HepG2 (cell line): ENCODE measurements around the gene CTNND2. TPM values are rescaled to one million over a fixed set of nuclear protein-coding genes. Genes with fewer than 3 reads are reported as not detected.

ENCODE experiments used
- ATAC-seq: fragments of 200-7000 bp; cut with Tn5 transposase; 3 replicates; pipeline ENCODE4 v1.9.1; 2020; ENCODE audit warnings: mild to moderate bottlenecking, moderate library complexity
- BruUV-seq: library from RNA; stranded (reverse); fragments of 400-500 nt; replicated peaks from 2 replicates; lab custom pipeline; 2021; lab: Mats Ljungman, UMichigan
- CTCF ChIA-PET: fragments of 300-600 bp; formaldehyde crosslinking; extraction: SDS; loops from one replicate; lab custom pipeline; 2021; ENCODE audit warnings: low total read pairs, inconsistent platforms, low intra/inter-chr PET ratio; lab: Yijun Ruan, JAX
- POLR2A ChIA-PET: fragments of 350-600 bp; sonication (Branson Sonifier 250); formaldehyde crosslinking; loops from one replicate; lab custom pipeline; 2020; ENCODE audit warnings: antibody characterized with exemption, inconsistent platforms; lab: Yijun Ruan, JAX
- DNase-seq: peaks from one replicate; pipeline ENCODE4 v3.0.0-alpha.2; 2015; ENCODE audit warnings: low spot score
- FAIRE-seq: peaks from 3 replicates; lab custom pipeline; 2011; peaks lifted over from hg19 to GRCh38; lab: Jason Lieb, UNC
- H2AFZ ChIP-seq: one replicate; pipeline ENCODE4 v1.6.1; 2011; ENCODE audit warnings: low read length, inconsistent platforms
- H3K27ac ChIP-seq: fragments of 300-600 bp; 3 replicates; pipeline ENCODE4 v1.8.0; 2011; ENCODE audit warnings: mixed run types, mild to moderate bottlenecking, mixed read lengths, low read length, inconsistent platforms; ENCODE audit not compliant: insufficient read depth; ENCODE audit errors: extremely low read length
- H3K27me3 ChIP-seq, 2 experiments: fragments of 200-600 bp in 1 of 2; 2 replicates in 1 of 2; 3 replicates in 1 of 2; pipeline versions ENCODE4 v1.6.0 to v1.8.0; 2011; ENCODE audit warnings: low read length in 2 of 2, mild to moderate bottlenecking in 2 of 2, moderate library complexity in 2 of 2, inconsistent platforms in 1 of 2; ENCODE audit not compliant: insufficient read depth in 2 of 2, control insufficient read depth in 1 of 2
- H3K36me3 ChIP-seq, 2 experiments: fragments of 200-600 bp in 1 of 2; replicated peaks in 1 of 2; 2 replicates in 1 of 2; 3 replicates in 1 of 2; pipeline versions ENCODE4 v1.5.1 to v1.8.0; 2011; ENCODE audit warnings: low read length in 2 of 2, inconsistent platforms in 1 of 2; ENCODE audit not compliant: insufficient read depth in 2 of 2, control insufficient read depth in 1 of 2
- H3K4me1 ChIP-seq: 2 replicates; pipeline ENCODE4 v1.5.1; 2012; ENCODE audit warnings: low read length, inconsistent platforms; ENCODE audit not compliant: insufficient read depth
- H3K4me2 ChIP-seq: 2 replicates; pipeline ENCODE4 v1.6.0; 2011; ENCODE audit warnings: low read depth, low read length, inconsistent platforms
- H3K4me3 ChIP-seq, 3 experiments: fragments of 200-600 bp in 1 of 3; sonication (generic), shearing (Covaris generic) in 1 of 3; replicated peaks in 1 of 3; 2 replicates each; pipeline ENCODE4 v1.5.1; 2011 to 2016; ENCODE audit warnings: low read length in 3 of 3, inconsistent platforms in 2 of 3, low read depth in 2 of 3, mild to moderate bottlenecking in 2 of 3, control low read depth in 1 of 3, mixed read lengths in 1 of 3; ENCODE audit not compliant: insufficient read depth in 1 of 3
- H3K79me2 ChIP-seq: one replicate; pipeline ENCODE4 v1.6.1; 2011; ENCODE audit warnings: low read length, inconsistent platforms; ENCODE audit not compliant: insufficient read depth
- H3K9ac ChIP-seq: 2 replicates; pipeline ENCODE4 v1.6.0; 2011; ENCODE audit warnings: mild to moderate bottlenecking, low read depth, low read length, inconsistent platforms; ENCODE audit not compliant: insufficient read depth
- H3K9me3 ChIP-seq: 2 replicates; pipeline ENCODE4 v1.5.1; 2012; ENCODE audit warnings: mild to moderate bottlenecking, low read length
- H4K20me1 ChIP-seq: 2 replicates; pipeline ENCODE4 v1.6.0; 2011; ENCODE audit warnings: inconsistent platforms, mild to moderate bottlenecking, low read length, moderate library complexity; ENCODE audit not compliant: insufficient read depth
- FLYWCH1 ChIP-seq: sonication (generic); formaldehyde crosslinking; IDR thresholded peaks from 2 replicates; pipeline ENCODE4 v1.8.1; 2023; ENCODE audit warnings: mild to moderate bottlenecking, missing genetic modification reagents
- HIVEP1 ChIP-seq: sonication (generic); formaldehyde crosslinking; IDR thresholded peaks from 2 replicates; pipeline ENCODE4 v1.4.0; 2020; ENCODE audit warnings: mild to moderate bottlenecking, missing genetic modification reagents
- KDM1A ChIP-seq: IDR thresholded peaks from 2 replicates; pipeline ENCODE4 v1.6.1; 2016; ENCODE audit warnings: missing compliant biosample characterization
- MXI1 ChIP-seq: IDR thresholded peaks from 3 replicates; pipeline ENCODE4 v1.6.1; 2012; ENCODE audit warnings: low read depth, low read length, inconsistent platforms, borderline replicate concordance
- PCBP2 ChIP-seq: fragments of 200-400 bp; formaldehyde crosslinking; optimal IDR thresholded peaks from 2 replicates; pipeline ENCODE3; 2018; ENCODE audit warnings: low read length, low read depth; ENCODE audit not compliant: poor library complexity, severe bottlenecking
- REL ChIP-seq: sonication (generic); formaldehyde crosslinking; conservative IDR thresholded peaks from 2 replicates; pipeline ENCODE4 v1.8.0; 2022; ENCODE audit warnings: mild to moderate bottlenecking, missing genetic modification reagents, moderate library complexity
- SALL1 ChIP-seq: sonication (generic); formaldehyde crosslinking; IDR thresholded peaks from 2 replicates; pipeline ENCODE4 v1.8.0; 2022; ENCODE audit warnings: mild to moderate bottlenecking, missing genetic modification reagents
- SMAD3 ChIP-seq: sonication (generic); formaldehyde crosslinking; IDR thresholded peaks from 2 replicates; pipeline ENCODE4 v1.4.0; 2020; ENCODE audit warnings: missing genetic modification reagents
- SSRP1 ChIP-seq: IDR thresholded peaks from 2 replicates; pipeline ENCODE4 v1.6.1; 2016; ENCODE audit warnings: control low read depth
- TBX2 ChIP-seq: sonication (generic); formaldehyde crosslinking; IDR thresholded peaks from 2 replicates; pipeline ENCODE4 v1.5.0; 2020; ENCODE audit warnings: missing genetic modification reagents, mild to moderate bottlenecking, borderline replicate concordance
- ZNF251 ChIP-seq: sonication (generic); formaldehyde crosslinking; IDR thresholded peaks from 2 replicates; pipeline ENCODE4 v1.9.0; 2021; ENCODE audit warnings: mild to moderate bottlenecking, missing genetic modification reagents
- ZNF329 ChIP-seq: sonication (generic); formaldehyde crosslinking; IDR thresholded peaks from 2 replicates; pipeline ENCODE4 v1.9.0; 2021; ENCODE audit warnings: low read depth, mild to moderate bottlenecking, missing genetic modification reagents
- ZNF550 ChIP-seq: sonication (generic); formaldehyde crosslinking; IDR thresholded peaks from 2 replicates; pipeline ENCODE4 v1.4.0; 2020; ENCODE audit warnings: mild to moderate bottlenecking, missing genetic modification reagents, borderline replicate concordance
- ZNF737 ChIP-seq: sonication (generic); formaldehyde crosslinking; IDR thresholded peaks from 2 replicates; pipeline ENCODE4 v1.5.0; 2020; ENCODE audit warnings: missing genetic modification reagents, mild to moderate bottlenecking, borderline replicate concordance
- ZNF841 ChIP-seq: sonication (generic); formaldehyde crosslinking; IDR thresholded peaks from 2 replicates; pipeline ENCODE4 v1.8.1; 2023; ENCODE audit warnings: missing genetic modification reagents, borderline replicate concordance
- in situ Hi-C: cut with HindIII; loops from 2 replicates; pipeline ENCODE4 v1.10.0; 2017; ENCODE audit warnings: low pct_unique_long_range_greater_than_20kb; ENCODE audit not compliant: extremely low pct_ligation_motif_present
- intact Hi-C: fragments of 100-400 bp; cut with micrococcal nuclease; formaldehyde crosslinking; loops from one replicate; pipeline ENCODE4 v1.10.0; 2022; ENCODE audit not compliant: unreplicated experiment
- polyA plus RNA-seq, 8 experiments: library from polyadenylated mRNA; depleted of rRNA in 3 of 8; stranded (reverse) in 7 of 8; unstranded in 1 of 8; fragments of >200 nt; fragmentation: Illumina TruSeq in 4 of 8; extraction: Trizol in 4 of 8; gene quantifications; 2 replicates each; pipeline versions ENCODE4 v1.2.1 to v1.2.3, GENCODE V29; 2011 to 2016; ENCODE audit warnings: low read depth in 4 of 8, missing spikeins in 1 of 8, mixed read lengths in 1 of 8; ENCODE audit not compliant: insufficient read depth in 1 of 8
- total RNA-seq, 5 experiments: library from RNA; depleted of rRNA; stranded (reverse); fragments of >200 nt; fragmentation: Illumina TruSeq; extraction: Trizol; gene quantifications; 2 replicates each; pipeline ENCODE4 v1.2.3, GENCODE V29; 2016; ENCODE audit warnings: low read depth in 1 of 5
- TF ChIP-seq, protein P1 (sequence below): sonication (generic); formaldehyde crosslinking; IDR thresholded peaks from 2 replicates; pipeline ENCODE4 v1.5.1; 2020; ENCODE audit warnings: missing genetic modification reagents, mild to moderate bottlenecking, borderline replicate concordance
- TF ChIP-seq, protein P2 (sequence below): IDR thresholded peaks from 2 replicates; pipeline ENCODE4 v1.6.1; 2016; ENCODE audit warnings: mild to moderate bottlenecking, missing biosample characterization, missing genetic modification reagents
- TF ChIP-seq, protein P3 (sequence below): sonication (generic); formaldehyde crosslinking; IDR thresholded peaks from 2 replicates; pipeline ENCODE4 v1.8.1; 2023; ENCODE audit warnings: mild to moderate bottlenecking, missing genetic modification reagents

CTNND2 gene
- total and polyA plus RNA-seq, 2 of the 13 experiments (the other 11 are each of a cell fraction or from before 2014, with no cell fraction given) = not detected

DNA sequence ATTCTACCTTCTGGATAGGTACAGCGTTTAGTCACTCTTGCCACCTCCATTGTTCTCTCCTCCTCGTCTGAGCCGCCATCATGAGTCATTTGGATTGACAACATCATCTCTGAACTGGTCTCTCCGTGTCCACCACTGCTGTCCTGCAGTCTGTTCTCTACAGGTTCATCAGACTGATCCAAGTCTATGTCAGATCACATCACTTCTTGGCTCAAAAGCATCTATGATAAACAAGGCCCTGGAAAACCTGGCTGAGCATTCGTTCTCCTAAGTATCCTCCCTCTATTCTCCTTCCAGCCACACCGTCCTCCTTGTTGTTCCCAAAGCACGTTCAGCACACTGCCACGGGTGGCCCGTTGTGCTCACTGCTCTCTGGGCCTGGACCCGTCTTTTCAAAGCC is 50.5 kb downstream of the CTNND2 start (continued):
- TF ChIP-seq ZNF841 (CRISPR knock-in tag) (no peak), ZNF550 (CRISPR knock-in tag) (no peak), HIVEP1 (CRISPR knock-in tag) (no peak), SALL1 (CRISPR knock-in tag) (no peak), FLYWCH1 (CRISPR knock-in tag) (no peak), ZNF737 (CRISPR knock-in tag) (no peak), PCBP2 (no peak)
- TF ChIP-seq, protein P1, sequence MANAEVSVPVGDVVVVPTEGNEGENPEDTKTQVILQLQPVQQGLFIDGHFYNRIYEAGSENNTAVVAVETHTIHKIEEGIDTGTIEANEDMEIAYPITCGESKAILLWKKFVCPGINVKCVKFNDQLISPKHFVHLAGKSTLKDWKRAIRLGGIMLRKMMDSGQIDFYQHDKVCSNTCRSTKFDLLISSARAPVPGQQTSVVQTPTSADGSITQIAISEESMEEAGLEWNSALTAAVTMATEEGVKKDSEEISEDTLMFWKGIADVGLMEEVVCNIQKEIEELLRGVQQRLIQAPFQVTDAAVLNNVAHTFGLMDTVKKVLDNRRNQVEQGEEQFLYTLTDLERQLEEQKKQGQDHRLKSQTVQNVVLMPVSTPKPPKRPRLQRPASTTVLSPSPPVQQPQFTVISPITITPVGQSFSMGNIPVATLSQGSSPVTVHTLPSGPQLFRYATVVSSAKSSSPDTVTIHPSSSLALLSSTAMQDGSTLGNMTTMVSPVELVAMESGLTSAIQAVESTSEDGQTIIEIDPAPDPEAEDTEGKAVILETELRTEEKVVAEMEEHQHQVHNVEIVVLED (CRISPR knock-in tag) = no peak
- TF ChIP-seq, protein P2, sequence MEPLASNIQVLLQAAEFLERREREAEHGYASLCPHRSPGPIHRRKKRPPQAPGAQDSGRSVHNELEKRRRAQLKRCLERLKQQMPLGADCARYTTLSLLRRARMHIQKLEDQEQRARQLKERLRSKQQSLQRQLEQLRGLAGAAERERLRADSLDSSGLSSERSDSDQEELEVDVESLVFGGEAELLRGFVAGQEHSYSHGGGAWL (CRISPR knock-in tag) = no peak
- TF ChIP-seq, all 625 proteins: peak for 0

DNA sequence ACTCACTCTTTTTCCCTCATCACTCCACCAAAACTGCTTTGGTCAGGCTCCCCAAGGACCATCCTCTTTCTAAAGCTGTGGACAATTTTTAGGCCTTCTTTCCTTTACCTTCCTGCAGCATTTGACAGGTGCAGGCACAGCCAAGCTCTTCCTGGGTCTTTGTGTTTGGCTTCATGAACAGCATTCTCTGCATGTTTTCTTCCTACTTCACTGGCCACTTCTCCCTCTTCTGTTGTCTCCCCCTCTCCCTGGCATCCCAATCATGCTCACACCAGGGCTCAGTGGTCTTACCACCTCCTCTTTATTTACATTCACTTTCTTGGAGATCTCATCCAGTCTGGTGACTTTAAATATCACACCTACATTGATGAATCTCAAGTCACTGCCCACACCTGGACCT is 51.1 kb downstream of the CTNND2 start:
- no peaks in the 10 kb centered on the region for H3K36me3 ChIP-seq
- H2AFZ ChIP-seq = no peak overlapping the region
- ATAC-seq (no peak), FAIRE-seq (no peak), DNase-seq (no peak)
- no peaks in the 10 kb centered on the region for H3K79me2 ChIP-seq
- intact Hi-C loops (no loop called here), in situ Hi-C loops (no loop called here)
- H4K20me1 ChIP-seq = no peaks in the 10 kb centered on the region
- H3K4me3 ChIP-seq = no peak overlapping the region
- H3K9ac ChIP-seq = no peak overlapping the region
- no peak overlapping the region for H3K27ac ChIP-seq
- TF ChIP-seq ZNF329 (CRISPR knock-in tag) = no peak
- TF ChIP-seq KDM1A (CRISPR knock-in tag) = no peak
- TF ChIP-seq, protein P3, sequence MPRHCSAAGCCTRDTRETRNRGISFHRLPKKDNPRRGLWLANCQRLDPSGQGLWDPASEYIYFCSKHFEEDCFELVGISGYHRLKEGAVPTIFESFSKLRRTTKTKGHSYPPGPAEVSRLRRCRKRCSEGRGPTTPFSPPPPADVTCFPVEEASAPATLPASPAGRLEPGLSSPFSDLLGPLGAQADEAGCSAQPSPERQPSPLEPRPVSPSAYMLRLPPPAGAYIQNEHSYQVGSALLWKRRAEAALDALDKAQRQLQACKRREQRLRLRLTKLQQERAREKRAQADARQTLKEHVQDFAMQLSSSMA (CRISPR knock-in tag) = no peak
- no peak for TF ChIP-seq TBX2 (CRISPR knock-in tag)
- no peak for TF ChIP-seq REL (CRISPR knock-in tag)
- TF ChIP-seq MXI1 = no peak
- no peak for TF ChIP-seq SSRP1 (CRISPR knock-in tag)
- TF ChIP-seq ZNF251 = no peak
- TF ChIP-seq SMAD3 (CRISPR knock-in tag) = no peak
- ChIA-PET POLR2A (no interaction called here), CTCF (no interaction called here)
- no peaks in the 10 kb centered on the region for H3K27me3 ChIP-seq
- no peak overlapping the region for H3K4me2 ChIP-seq
- no peaks in the 10 kb centered on the region for H3K9me3 ChIP-seq
- no TSS peak for BruUV-seq
- no peaks in the 10 kb centered on the region for H3K4me1 ChIP-seq
